ENCODE data around the gene ALOX5. TPM values are rescaled to one million over a fixed set of nuclear protein-coding genes. Genes with fewer than 3 reads are reported as not detected.

ALOX5 gene
- total RNA-seq, 2 donors from 2014 or later, result 6.2 to 6.4 TPM

DNA sequence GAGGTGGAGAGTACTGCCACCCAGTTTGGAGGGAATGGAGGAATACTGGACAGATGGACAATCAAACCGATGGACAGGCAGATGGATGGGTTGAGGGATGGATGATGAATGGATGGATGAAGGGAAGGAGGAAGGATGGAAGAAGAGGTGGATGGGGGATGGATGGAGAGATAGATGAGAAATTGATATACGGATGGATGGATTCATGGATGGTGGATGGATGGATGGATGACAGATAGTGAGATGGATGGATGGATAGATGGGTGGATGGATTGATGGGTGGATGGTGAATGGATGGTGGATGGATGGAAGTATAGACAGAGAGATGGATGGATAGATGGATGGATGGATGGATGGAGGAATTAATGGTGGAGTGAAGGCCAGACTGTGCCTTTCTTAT is 42.6 kb downstream of the ALOX5 start:
- Histone ChIP-seq H3K4me1 (peaks cover 6% of the 10 kb centered on the region), H3K36me3 (no peaks in the 10 kb centered on the region), H3K27ac (no peak overlapping the region), H3K4me3 (no peak overlapping the region), H3K9ac (ENCODE audit: low read depth in 2 of 2, low read length in 2 of 2) (no peak overlapping the region), H3K9me3 (no peaks in the 10 kb centered on the region), H3K27me3 (no peaks in the 10 kb centered on the region)
- TF ChIP-seq, protein P1, sequence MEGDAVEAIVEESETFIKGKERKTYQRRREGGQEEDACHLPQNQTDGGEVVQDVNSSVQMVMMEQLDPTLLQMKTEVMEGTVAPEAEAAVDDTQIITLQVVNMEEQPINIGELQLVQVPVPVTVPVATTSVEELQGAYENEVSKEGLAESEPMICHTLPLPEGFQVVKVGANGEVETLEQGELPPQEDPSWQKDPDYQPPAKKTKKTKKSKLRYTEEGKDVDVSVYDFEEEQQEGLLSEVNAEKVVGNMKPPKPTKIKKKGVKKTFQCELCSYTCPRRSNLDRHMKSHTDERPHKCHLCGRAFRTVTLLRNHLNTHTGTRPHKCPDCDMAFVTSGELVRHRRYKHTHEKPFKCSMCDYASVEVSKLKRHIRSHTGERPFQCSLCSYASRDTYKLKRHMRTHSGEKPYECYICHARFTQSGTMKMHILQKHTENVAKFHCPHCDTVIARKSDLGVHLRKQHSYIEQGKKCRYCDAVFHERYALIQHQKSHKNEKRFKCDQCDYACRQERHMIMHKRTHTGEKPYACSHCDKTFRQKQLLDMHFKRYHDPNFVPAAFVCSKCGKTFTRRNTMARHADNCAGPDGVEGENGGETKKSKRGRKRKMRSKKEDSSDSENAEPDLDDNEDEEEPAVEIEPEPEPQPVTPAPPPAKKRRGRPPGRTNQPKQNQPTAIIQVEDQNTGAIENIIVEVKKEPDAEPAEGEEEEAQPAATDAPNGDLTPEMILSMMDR (IDR thresholded peaks at IDR 0.05), result no peak
- intact Hi-C loops (cut with DNase I), result no loop called here
- DNase-seq, result no peak

DNA sequence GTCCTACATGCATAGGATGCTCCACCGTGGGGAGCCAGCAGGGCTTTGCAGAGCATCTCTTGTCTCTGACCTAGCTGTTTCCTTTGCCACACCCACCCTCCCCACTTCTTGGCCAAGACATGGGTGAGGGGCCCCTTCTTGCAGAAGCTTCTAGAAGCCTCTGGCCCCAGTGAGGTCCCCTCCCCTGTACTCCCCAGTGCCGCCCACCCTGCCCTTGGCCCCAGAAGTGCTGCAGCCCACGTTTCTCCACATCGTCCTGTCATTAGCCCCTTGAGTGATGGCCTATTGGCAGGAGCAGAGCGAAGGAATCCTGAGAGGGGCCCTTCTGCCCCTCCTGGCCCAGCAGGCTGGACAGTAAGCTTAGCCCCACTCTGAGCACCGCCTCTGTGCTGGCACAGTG is 43.7 kb downstream of the ALOX5 start:
- Histone ChIP-seq H3K9ac (ENCODE audit: low read depth in 2 of 2, low read length in 2 of 2) (no peak overlapping the region), H3K36me3 (no peaks in the 10 kb centered on the region), H3K27ac (peak overlapping the region; percentile 80), H3K4me3 (no peak overlapping the region), H3K27me3 (no peaks in the 10 kb centered on the region), H3K9me3 (no peaks in the 10 kb centered on the region), H3K4me1 (peaks cover 6% of the 10 kb centered on the region)
- intact Hi-C loops (cut with DNase I), result no loop called here
- no peak for DNase-seq
- TF ChIP-seq, protein P1 (IDR thresholded peaks at IDR 0.05), result no peak

DNA sequence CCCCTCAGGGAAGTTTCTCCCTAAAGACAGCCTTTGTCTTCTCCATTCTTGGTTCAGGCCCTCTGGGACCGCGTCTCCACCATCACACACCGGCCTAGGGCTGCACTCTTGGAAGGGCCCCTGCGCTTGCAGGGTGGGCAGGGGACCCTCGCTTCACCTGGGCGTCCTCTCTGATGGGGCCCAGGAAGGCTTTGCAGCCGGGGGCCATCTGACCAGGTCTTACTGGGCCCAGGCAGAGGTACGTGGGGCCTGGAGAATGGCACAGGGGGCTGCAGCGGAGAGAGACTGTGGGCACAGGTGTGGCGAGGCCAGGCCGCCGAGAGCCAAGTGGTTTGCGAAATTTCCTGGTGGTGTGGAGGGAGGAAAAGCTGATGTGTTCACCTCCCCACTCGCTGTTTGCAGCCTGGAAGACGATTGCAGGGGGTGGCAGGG is 44.4 kb downstream of the ALOX5 start:
- Histone ChIP-seq H3K27ac (peak overlapping the region; percentile 80), H3K4me1 (peaks cover 6% of the 10 kb centered on the region), H3K4me3 (peak overlapping the region; percentile 38), H3K9ac (ENCODE audit: low read depth in 2 of 2, low read length in 2 of 2) (peak overlapping the region; percentile 63 to 75), H3K27me3 (no peaks in the 10 kb centered on the region), H3K36me3 (no peaks in the 10 kb centered on the region), H3K9me3 (no peaks in the 10 kb centered on the region)
- no peak for DNase-seq
- intact Hi-C loops (cut with DNase I), result no loop called here
- TF ChIP-seq, protein P1 (IDR thresholded peaks at IDR 0.05), result no peak

DNA sequence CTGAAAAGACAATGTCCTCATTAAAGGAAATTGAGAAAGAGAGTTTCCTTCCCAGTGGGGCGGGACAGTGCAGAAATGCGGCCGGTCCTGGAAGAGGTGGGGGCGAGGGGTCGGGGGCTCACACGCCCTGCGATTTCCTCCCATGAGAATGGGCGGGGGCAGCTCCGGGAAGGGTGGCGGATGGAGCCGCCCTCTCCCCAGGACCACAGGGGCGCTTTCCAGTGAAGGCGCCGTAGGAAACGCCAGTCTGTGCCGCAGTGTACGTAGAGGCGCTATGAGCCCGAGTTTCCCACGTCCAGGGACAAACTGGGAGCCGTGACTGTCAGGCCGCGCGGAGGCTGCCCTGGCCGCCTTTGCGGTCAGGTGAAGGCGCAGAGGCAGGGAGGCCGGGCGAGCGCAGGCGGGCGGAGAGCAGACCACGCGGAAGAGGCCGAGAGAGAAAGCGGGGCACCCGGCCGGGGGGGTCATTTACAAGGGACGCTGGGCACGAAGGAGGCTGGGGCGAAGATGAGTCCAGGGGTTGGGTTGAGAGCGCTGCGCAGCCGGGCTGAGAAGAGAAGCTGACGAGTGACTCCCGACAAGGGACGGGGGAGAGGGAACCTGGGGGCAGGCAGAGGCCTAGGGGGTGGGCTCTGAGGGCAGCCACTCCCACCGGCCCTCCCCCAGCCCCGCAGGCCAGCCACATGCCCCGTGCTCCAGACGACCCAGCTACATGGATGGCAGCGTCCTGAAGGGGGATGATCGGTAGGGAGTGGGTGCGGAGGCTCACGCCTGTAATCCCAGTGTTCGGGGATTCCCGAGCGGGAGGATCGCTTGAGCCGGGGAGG is 45.0 kb downstream of the ALOX5 start:
- Histone ChIP-seq H3K36me3 (no peaks in the 10 kb centered on the region), H3K4me1 (peaks cover 6% of the 10 kb centered on the region), H3K9me3 (no peaks in the 10 kb centered on the region), H3K27me3 (no peaks in the 10 kb centered on the region), H3K27ac (peak overlapping the region; percentile 80), H3K4me3 (peak overlapping the region; percentile 38), H3K9ac (ENCODE audit: low read depth in 2 of 2, low read length in 2 of 2) (peak overlapping the region; percentile 63 to 75)
- intact Hi-C loops (cut with DNase I), result no loop called here
- DNase-seq, result peak; percentile 53
- TF ChIP-seq, protein P1 (IDR thresholded peaks at IDR 0.05), result no peak

DNA sequence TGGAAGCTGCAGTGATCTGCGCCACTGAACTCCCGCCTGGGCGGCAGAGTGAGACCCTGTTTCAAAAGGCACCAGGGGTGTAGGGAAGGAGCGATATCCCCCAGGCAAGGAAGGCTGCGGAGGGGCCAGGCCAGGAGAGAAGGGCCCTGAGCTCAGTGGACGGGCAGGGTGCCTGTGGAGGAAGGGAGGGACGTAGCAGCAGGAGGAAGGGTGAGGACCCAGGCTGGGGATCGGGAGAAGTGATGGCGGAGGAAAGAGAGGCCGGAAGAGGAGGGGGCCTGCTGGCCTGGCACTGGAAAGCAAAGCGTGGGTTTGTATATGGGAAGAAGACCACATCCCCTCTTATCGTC is 45.6 kb downstream of the ALOX5 start:
- no peak for DNase-seq
- no peaks in the 10 kb centered on the region for H3K9me3 ChIP-seq
- intact Hi-C loops (cut with DNase I), result no loop called here
- peak overlapping the region; percentile 63 to 75 for H3K9ac ChIP-seq (ENCODE audit: low read depth in 2 of 2, low read length in 2 of 2)
- H3K27ac ChIP-seq, result peak overlapping the region; percentile 80
- TF ChIP-seq, protein P1 (IDR thresholded peaks at IDR 0.05), result no peak
- peak overlapping the region; percentile 38 for H3K4me3 ChIP-seq
- no peaks in the 10 kb centered on the region for H3K36me3 ChIP-seq
- H3K27me3 ChIP-seq, result no peaks in the 10 kb centered on the region
- H3K4me1 ChIP-seq, result peaks cover 6% of the 10 kb centered on the region
